IMR-90 (cell line): ENCODE data around the gene DMD. TPM values are rescaled to one million over a fixed set of nuclear protein-coding genes. Genes with fewer than 3 reads are reported as not detected.

Source experiments
- ATAC-seq: fragments of 200-7000 bp; cut with Tn5 transposase; 2 replicates; pipeline ENCODE4 v1.9.1; 2020; ENCODE audit warnings: low read depth, mild to moderate bottlenecking, moderate library complexity
- BruUV-seq: library from RNA; stranded (reverse); fragments of 400-500 nt; replicated peaks from 2 replicates; lab custom pipeline; 2021; lab: Mats Ljungman, UMichigan
- CTCF ChIA-PET: fragments of 300-600 bp; formaldehyde crosslinking; extraction: SDS; loops from one replicate; lab custom pipeline; 2021; ENCODE audit warnings: antibody characterized with exemption; lab: Yijun Ruan, JAX
- POLR2A ChIA-PET: fragments of 300-600 bp; sonication (Branson Sonifier 250); formaldehyde crosslinking; loops from one replicate; lab custom pipeline; 2022; ENCODE audit warnings: antibody characterized with exemption; ENCODE audit not compliant: unreplicated experiment; lab: Charles Lee
- DNase-seq: peaks from one replicate; pipeline ENCODE4 v3.0.0; 2013
- H2AFZ ChIP-seq: replicated peaks from 2 replicates; pipeline ENCODE3; 2013; ENCODE audit warnings: low read length, mild to moderate bottlenecking; ENCODE audit not compliant: poor library complexity
- H2AK5ac ChIP-seq: 2 replicates; pipeline ENCODE4 v1.6.1; 2013; ENCODE audit warnings: low read depth, low read length, inconsistent platforms
- H2AK9ac ChIP-seq: replicated peaks from 2 replicates; pipeline ENCODE3; 2013; ENCODE audit warnings: mild to moderate bottlenecking, low read depth, low read length, moderate library complexity; ENCODE audit not compliant: poor library complexity
- H2BK120ac ChIP-seq: 2 replicates; pipeline ENCODE4 v1.6.1; 2013; ENCODE audit warnings: low read depth, low read length, inconsistent platforms
- H2BK15ac ChIP-seq: 3 replicates; pipeline ENCODE4 v1.6.1; 2013; ENCODE audit warnings: low read depth, low read length, inconsistent platforms
- H2BK20ac ChIP-seq: 2 replicates; pipeline ENCODE4 v1.6.1; 2013; ENCODE audit warnings: low read depth, mild to moderate bottlenecking, inconsistent platforms, low read length, moderate library complexity
- H2BK5ac ChIP-seq: 2 replicates; pipeline ENCODE4 v1.6.1; 2013; ENCODE audit warnings: mild to moderate bottlenecking, low read depth, low read length, inconsistent platforms; ENCODE audit not compliant: poor library complexity, severe bottlenecking
- H3K14ac ChIP-seq: replicated peaks from 2 replicates; pipeline ENCODE4 v1.6.1; 2013; ENCODE audit warnings: low read depth, low read length, inconsistent platforms
- H3K18ac ChIP-seq: 2 replicates; pipeline ENCODE4 v1.6.1; 2013; ENCODE audit warnings: low read depth, low read length, control low read depth
- H3K23ac ChIP-seq: 2 replicates; pipeline ENCODE4 v1.6.1; 2013; ENCODE audit warnings: low read depth, low read length, inconsistent platforms
- H3K27ac ChIP-seq: 2 replicates; pipeline ENCODE4 v1.5.1; 2013; ENCODE audit warnings: mild to moderate bottlenecking, control low read depth, low read length; ENCODE audit not compliant: insufficient read depth
- H3K27me3 ChIP-seq: 2 replicates; pipeline ENCODE4 v1.6.1; 2013; ENCODE audit warnings: low read length; ENCODE audit not compliant: control insufficient read depth, insufficient read depth
- H3K36me3 ChIP-seq: 2 replicates; pipeline ENCODE4 v1.6.1; 2013; ENCODE audit warnings: low read length, mixed read lengths; ENCODE audit not compliant: control insufficient read depth, insufficient read depth
- H3K4ac ChIP-seq: 2 replicates; pipeline ENCODE4 v1.6.1; 2013; ENCODE audit warnings: low read depth, low read length, inconsistent platforms
- H3K4me1 ChIP-seq: 2 replicates; pipeline ENCODE4 v1.6.1; 2013; ENCODE audit warnings: low read length, mixed read lengths; ENCODE audit not compliant: control insufficient read depth, insufficient read depth
- H3K4me2 ChIP-seq: 2 replicates; pipeline ENCODE4 v1.6.1; 2013; ENCODE audit warnings: low read depth, mild to moderate bottlenecking, control low read depth, low read length, moderate library complexity
- H3K4me3 ChIP-seq: 2 replicates; pipeline ENCODE4 v1.5.1; 2013; ENCODE audit warnings: low read depth, mild to moderate bottlenecking, control low read depth, low read length, moderate library complexity; ENCODE audit not compliant: insufficient read depth
- H3K56ac ChIP-seq: 2 replicates; pipeline ENCODE4 v1.6.1; 2013; ENCODE audit warnings: low read length, inconsistent platforms; ENCODE audit not compliant: insufficient read depth; ENCODE audit errors: extremely low read depth
- H3K79me1 ChIP-seq, 2 experiments: 2 replicates each; pipeline ENCODE4 v1.6.1; 2013; ENCODE audit warnings: low read length in 2 of 2, inconsistent platforms in 1 of 2, low read depth in 1 of 2
- H3K9ac ChIP-seq: 2 replicates; pipeline ENCODE4 v1.6.1; 2013; ENCODE audit warnings: low read depth, low read length, control low read depth
- H3K9me1 ChIP-seq: 2 replicates; pipeline ENCODE4 v1.6.1; 2013; ENCODE audit warnings: low read length, inconsistent platforms; ENCODE audit not compliant: insufficient read depth
- H3K9me3 ChIP-seq: 2 replicates; pipeline ENCODE4 v1.6.1; 2013; ENCODE audit warnings: low read length; ENCODE audit not compliant: control insufficient read depth, insufficient read depth
- H4K20me1 ChIP-seq: 2 replicates; pipeline ENCODE4 v1.6.1; 2013; ENCODE audit warnings: low read length, inconsistent platforms; ENCODE audit not compliant: insufficient read depth
- H4K5ac ChIP-seq: 2 replicates; pipeline ENCODE4 v1.6.1; 2013; ENCODE audit warnings: mild to moderate bottlenecking, low read depth, low read length, control low read depth
- H4K8ac ChIP-seq, 2 experiments: 2 replicates each; pipeline ENCODE4 v1.6.1; 2013; ENCODE audit warnings: low read depth in 2 of 2, low read length in 2 of 2, control low read depth in 1 of 2, inconsistent platforms in 1 of 2
- H4K91ac ChIP-seq: 2 replicates; pipeline ENCODE4 v1.6.1; 2013; ENCODE audit warnings: low read depth, low read length, inconsistent platforms; ENCODE audit not compliant: insufficient read depth
- BHLHE40 ChIP-seq: fragments of 150-350 bp; IDR thresholded peaks from 2 replicates; pipeline ENCODE4 v1.6.1; 2016; ENCODE audit warnings: mild to moderate bottlenecking, low read depth, low read length
- CEBPB ChIP-seq: IDR thresholded peaks from 2 replicates; pipeline ENCODE4 v1.6.1; 2012; ENCODE audit warnings: low read depth, low read length, improper control_type of control experiment
- CTCF ChIP-seq: conservative IDR thresholded peaks from 2 replicates; pipeline ENCODE4 v1.5.1; 2012; ENCODE audit warnings: mild to moderate bottlenecking, low read depth, low read length, improper control_type of control experiment
- ELK1 ChIP-seq: fragments of 150-350 bp; IDR thresholded peaks from 2 replicates; pipeline ENCODE4 v1.6.1; 2016; ENCODE audit warnings: low read depth, mild to moderate bottlenecking, low read length, moderate library complexity, borderline replicate concordance
- MAZ ChIP-seq: IDR thresholded peaks from 2 replicates; pipeline ENCODE4 v1.6.1; 2012; ENCODE audit warnings: low read depth, mild to moderate bottlenecking, low read length, improper control_type of control experiment, moderate library complexity, borderline replicate concordance
- NFE2L2 ChIP-seq: fragments of 150-350 bp; IDR thresholded peaks from 2 replicates; pipeline ENCODE4 v1.6.1; 2016; ENCODE audit warnings: low read depth, mild to moderate bottlenecking, low read length
- RAD21 ChIP-seq: IDR thresholded peaks from 2 replicates; pipeline ENCODE4 v1.6.1; 2012; ENCODE audit warnings: low read length, improper control_type of control experiment
- RFX5 ChIP-seq: IDR thresholded peaks from 2 replicates; pipeline ENCODE4 v1.8.0; 2012; ENCODE audit warnings: low read depth, mild to moderate bottlenecking, low read length, moderate library complexity
- SMC3 ChIP-seq: fragments of 150-350 bp; IDR thresholded peaks from 2 replicates; pipeline ENCODE4 v1.6.1; 2016; ENCODE audit warnings: low read depth, mild to moderate bottlenecking, antibody characterized with exemption, low read length, moderate library complexity
- WGBS, 2 experiments: methylation state at CpG; one replicate each; pipeline versions ENCODE4 v1.1.5 to v1.1.7; 2013; ENCODE audit warnings: missing lambda C conversion rate in 2 of 2; ENCODE audit not compliant: insufficient read length in 1 of 2; ENCODE audit errors: extremely low coverage in 2 of 2; 5-methylcytosine and 5-hydroxymethylcytosine counted together
- dilution Hi-C: fragments of 300-500 bp; cut with HindIII; formaldehyde crosslinking; loops from one replicate; pipeline ENCODE4 v1.14.3; 2018; ENCODE audit warnings: low sequenced_read_pairs; ENCODE audit not compliant: unreplicated experiment
- in situ Hi-C: fragments of 300-500 bp; cut with MboI; formaldehyde crosslinking; loops from 3 replicates; pipeline ENCODE4 v1.14.3; 2019; ENCODE audit warnings: low sequenced_read_pairs, inconsistent platforms, mixed read lengths
- intact Hi-C: fragments of 100-400 bp; cut with micrococcal nuclease; formaldehyde crosslinking; loops from 2 replicates; pipeline ENCODE4 v1.10.0; 2022
- polyA plus RNA-seq, 3 experiments: library from polyadenylated mRNA; depleted of rRNA; stranded (reverse); fragments of >200 nt; gene quantifications; 2 replicates each; pipeline ENCODE4 v1.2.3, GENCODE V29; 2012; ENCODE audit warnings: low replicate concordance in 1 of 3
- total RNA-seq: library from RNA; depleted of rRNA; stranded (reverse); fragments of >200 nt; gene quantifications from 2 replicates; pipeline ENCODE4 v1.2.3, GENCODE V29; 2012
- TF ChIP-seq, protein P1 (sequence below): fragments of 150-350 bp; IDR thresholded peaks from 2 replicates; pipeline ENCODE4 v1.6.1; 2017; ENCODE audit warnings: mild to moderate bottlenecking, antibody characterized with exemption, low read length, low read depth

The DMD gene
- total and polyA plus RNA-seq, 2 of the 4 experiments (the other 2 are of a cell fraction), result 6.6 to 11.8 TPM

GRCh38 chrX:32948130-32948529, 263.2 kb downstream of the DMD start:
- Histone ChIP-seq H3K23ac (no peak overlapping the region), H3K4ac (no peak overlapping the region), H3K14ac (no peak overlapping the region), H3K18ac (no peak overlapping the region), H3K79me1 (no peaks in the 10 kb centered on the region), H3K56ac (no peak overlapping the region), H3K9me3 (no peaks in the 10 kb centered on the region), H3K4me1 (no peaks in the 10 kb centered on the region), H2BK120ac (no peak overlapping the region), H4K91ac (no peak overlapping the region), H2AK5ac (no peak overlapping the region), H4K20me1 (no peaks in the 10 kb centered on the region), H3K27ac (no peak overlapping the region), H4K5ac (no peak overlapping the region), H3K36me3 (no peaks in the 10 kb centered on the region), H3K9ac (no peak overlapping the region), H4K8ac (no peak overlapping the region), H2BK5ac (no peak overlapping the region), H2AK9ac (no peak overlapping the region), H2AFZ (no peak overlapping the region), H3K4me2 (no peak overlapping the region), H3K4me3 (no peak overlapping the region), H3K9me1 (no peaks in the 10 kb centered on the region), H3K27me3 (no peaks in the 10 kb centered on the region), H2BK15ac (no peak overlapping the region), H2BK20ac (no peak overlapping the region)
- WGBS, 2 experiments, result no CpG with 5 or more reads among the region's 2 CpGs
- DNase-seq (peak; percentile 0), ATAC-seq (peak; percentile 37)
- ChIA-PET POLR2A (no interaction called here), CTCF (no interaction called here)
- BruUV-seq, result no TSS peak
- in situ Hi-C loops (no loop called here), dilution Hi-C loops (no loop called here), intact Hi-C loops (no loop called here)
- TF ChIP-seq MAZ (no peak), CEBPB (no peak), CTCF (no peak), RAD21 (no peak), NFE2L2 (no peak), BHLHE40 (no peak), ELK1 (no peak), SMC3 (no peak), RFX5 (no peak)
- TF ChIP-seq, protein P1, sequence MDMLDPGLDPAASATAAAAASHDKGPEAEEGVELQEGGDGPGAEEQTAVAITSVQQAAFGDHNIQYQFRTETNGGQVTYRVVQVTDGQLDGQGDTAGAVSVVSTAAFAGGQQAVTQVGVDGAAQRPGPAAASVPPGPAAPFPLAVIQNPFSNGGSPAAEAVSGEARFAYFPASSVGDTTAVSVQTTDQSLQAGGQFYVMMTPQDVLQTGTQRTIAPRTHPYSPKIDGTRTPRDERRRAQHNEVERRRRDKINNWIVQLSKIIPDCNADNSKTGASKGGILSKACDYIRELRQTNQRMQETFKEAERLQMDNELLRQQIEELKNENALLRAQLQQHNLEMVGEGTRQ, result no peak
